ENCODE measurements around the gene C12orf42. TPM values are rescaled to one million over a fixed set of nuclear protein-coding genes. Genes with fewer than 3 reads are reported as not detected.

The C12orf42 gene
- total and polyA plus RNA-seq, 2 donors (not counting 1 experiment from before 2014, with no cell fraction given) = 25.6 to 138 TPM

DNA sequence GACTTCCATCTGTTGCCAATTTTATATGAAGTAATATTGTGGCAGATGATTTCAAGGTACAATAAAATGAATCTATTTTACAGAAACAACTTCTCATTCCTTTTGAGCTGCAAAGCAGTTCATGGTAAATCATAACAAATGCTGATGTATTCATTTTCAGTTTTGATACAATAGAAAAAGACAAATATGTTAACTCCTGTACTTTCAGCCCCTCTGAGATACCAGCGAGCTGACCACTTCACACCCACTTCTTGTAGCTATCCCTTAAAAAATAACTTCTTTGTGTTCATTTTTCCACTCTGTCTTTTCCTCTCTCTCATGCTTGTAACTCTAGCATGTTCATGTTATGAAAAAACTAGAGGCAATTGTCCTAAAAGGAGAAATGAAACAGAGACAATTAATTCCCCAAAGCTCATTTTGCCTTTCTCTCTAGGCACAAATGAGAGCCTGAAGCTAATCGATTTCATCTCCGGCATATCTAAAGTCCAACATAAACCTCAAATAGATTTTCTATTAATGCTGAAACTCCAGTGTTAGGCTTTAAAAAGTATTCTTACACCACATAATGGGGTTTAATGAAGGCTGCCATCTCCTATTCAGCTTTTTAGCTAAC is 182.9 kb downstream of the C12orf42 start:
- no peaks in the 10 kb centered on the region for H3K36me3 ChIP-seq (replicated peaks in 1 of 2; ENCODE audit: control extremely low read depth in 1 of 2, control insufficient read depth in 1 of 2, extremely low read depth in 1 of 2, insufficient read depth in 2 of 2, low read length in 1 of 2)
- H3K4me1 ChIP-seq (ENCODE audit: control insufficient read depth in 2 of 2, insufficient read depth in 2 of 2, low read length in 2 of 2) = peaks cover 0 to 6% of the 10 kb centered on the region in 2 donors
- no peak overlapping the region for H3K9ac ChIP-seq (ENCODE audit: low read length)
- no peak for DNase-seq
- no CpG with 5 or more reads among the region's 3 CpGs for WGBS (ENCODE audit: insufficient coverage)
- peaks cover 20% of the 10 kb centered on the region for H3K4me1 Mint-ChIP-seq
- peaks cover 3% of the 10 kb centered on the region for H3K9me3 Mint-ChIP-seq (ENCODE audit: insufficient read depth)
- no peak overlapping the region for H3K27ac Mint-ChIP-seq
- ChIA-PET CTCF (interaction anchor here (1.7 to 2.0 kb wide), 2 partner anchors 13 to 235 kb away, joined by 5 to 6 read pairs; no protein-coding TSS in a partner anchor), POLR2A (no interaction called here)
- ATAC-seq (ENCODE audit: low read depth) = no peak
- H4K20me1 ChIP-seq (ENCODE audit: control insufficient read depth, insufficient read depth, low read length, poor library complexity, severe bottlenecking) = peaks cover 26% of the 10 kb centered on the region
- no peak overlapping the region for H3K4me2 ChIP-seq (replicated peaks; ENCODE audit: low read depth, low read length, poor library complexity, severe bottlenecking)
- peaks cover 0 to 6% (median 0%) of the 10 kb centered on the region in 3 donors for H3K9me3 ChIP-seq (ENCODE audit: control extremely low read depth in 1 of 3, control insufficient read depth in 2 of 3, insufficient read depth in 1 of 3, low read length in 2 of 3)
- H3K4me3 ChIP-seq (ENCODE audit: control extremely low read depth in 1 of 5, extremely low read depth in 1 of 5, insufficient read depth in 1 of 5, low read depth in 2 of 5, low read length in 4 of 5) = no peak overlapping the region
- H3K4me3 Mint-ChIP-seq = no peak overlapping the region
- H3K79me2 ChIP-seq (ENCODE audit: control insufficient read depth, insufficient read depth, low read length) = no peaks in the 10 kb centered on the region
- intact Hi-C loops (cut with micrococcal nuclease) = no loop called here
- TF ChIP-seq, protein P1, sequence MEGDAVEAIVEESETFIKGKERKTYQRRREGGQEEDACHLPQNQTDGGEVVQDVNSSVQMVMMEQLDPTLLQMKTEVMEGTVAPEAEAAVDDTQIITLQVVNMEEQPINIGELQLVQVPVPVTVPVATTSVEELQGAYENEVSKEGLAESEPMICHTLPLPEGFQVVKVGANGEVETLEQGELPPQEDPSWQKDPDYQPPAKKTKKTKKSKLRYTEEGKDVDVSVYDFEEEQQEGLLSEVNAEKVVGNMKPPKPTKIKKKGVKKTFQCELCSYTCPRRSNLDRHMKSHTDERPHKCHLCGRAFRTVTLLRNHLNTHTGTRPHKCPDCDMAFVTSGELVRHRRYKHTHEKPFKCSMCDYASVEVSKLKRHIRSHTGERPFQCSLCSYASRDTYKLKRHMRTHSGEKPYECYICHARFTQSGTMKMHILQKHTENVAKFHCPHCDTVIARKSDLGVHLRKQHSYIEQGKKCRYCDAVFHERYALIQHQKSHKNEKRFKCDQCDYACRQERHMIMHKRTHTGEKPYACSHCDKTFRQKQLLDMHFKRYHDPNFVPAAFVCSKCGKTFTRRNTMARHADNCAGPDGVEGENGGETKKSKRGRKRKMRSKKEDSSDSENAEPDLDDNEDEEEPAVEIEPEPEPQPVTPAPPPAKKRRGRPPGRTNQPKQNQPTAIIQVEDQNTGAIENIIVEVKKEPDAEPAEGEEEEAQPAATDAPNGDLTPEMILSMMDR (IDR thresholded peaks at IDR 0.05) = no peak
- TF ChIP-seq EZH2 (IDR thresholded peaks at IDR 0.05; ENCODE audit: borderline replicate concordance, insufficient read depth, low read depth, low read length, poor library complexity, severe bottlenecking) = no peak
- H3K27ac ChIP-seq (ENCODE audit: low read length in 2 of 2) = no peak overlapping the region
- H2AFZ ChIP-seq (ENCODE audit: insufficient read depth, low read depth, low read length, poor library complexity, severe bottlenecking) = no peak overlapping the region
- H3K27me3 Mint-ChIP-seq = no peaks in the 10 kb centered on the region
- H3K27me3 ChIP-seq (replicated peaks in 1 of 4; ENCODE audit: control extremely low read depth in 1 of 4, control insufficient read depth in 3 of 4, insufficient read depth in 4 of 4, low read length in 3 of 4) = no peaks in the 10 kb centered on the region

- H3K4me3 Mint-ChIP-seq = no peak overlapping the region
- Histone ChIP-seq H3K36me3 (replicated peaks in 1 of 2; ENCODE audit: control extremely low read depth in 1 of 2, control insufficient read depth in 1 of 2, extremely low read depth in 1 of 2, insufficient read depth in 2 of 2, low read length in 1 of 2) (peaks cover 0 to 4% of the 10 kb centered on the region in 2 experiments), H4K20me1 (ENCODE audit: control insufficient read depth, insufficient read depth, low read length, poor library complexity, severe bottlenecking) (peaks cover 21% of the 10 kb centered on the region), H3K4me1 (ENCODE audit: control insufficient read depth in 2 of 2, insufficient read depth in 2 of 2, low read length in 2 of 2) (peaks cover 0 to 6% of the 10 kb centered on the region in 2 donors), H3K9ac (ENCODE audit: low read length) (no peak overlapping the region), H3K9me3 (ENCODE audit: control extremely low read depth in 1 of 3, control insufficient read depth in 2 of 3, insufficient read depth in 1 of 3, low read length in 2 of 3) (peaks cover 0 to 1% (median 0%) of the 10 kb centered on the region in 3 donors), H3K4me2 (replicated peaks; ENCODE audit: low read depth, low read length, poor library complexity, severe bottlenecking) (no peak overlapping the region), H3K27me3 (replicated peaks in 1 of 4; ENCODE audit: control extremely low read depth in 1 of 4, control insufficient read depth in 3 of 4, insufficient read depth in 4 of 4, low read length in 3 of 4) (no peaks in the 10 kb centered on the region), H2AFZ (ENCODE audit: insufficient read depth, low read depth, low read length, poor library complexity, severe bottlenecking) (no peak overlapping the region), H3K4me3 (ENCODE audit: control extremely low read depth in 1 of 5, extremely low read depth in 1 of 5, insufficient read depth in 1 of 5, low read depth in 2 of 5, low read length in 4 of 5) (no peak overlapping the region), H3K79me2 (ENCODE audit: control insufficient read depth, insufficient read depth, low read length) (no peaks in the 10 kb centered on the region), H3K27ac (ENCODE audit: low read length in 2 of 2) (no peak overlapping the region)
- ATAC-seq (ENCODE audit: low read depth) (no peak), DNase-seq (no peak)
- H3K27me3 Mint-ChIP-seq = no peaks in the 10 kb centered on the region
- POLR2A ChIA-PET = no interaction called here
- 75% methylated on average over 2 of the region's 5 CpGs for WGBS (ENCODE audit: insufficient coverage)
- H3K9me3 Mint-ChIP-seq (ENCODE audit: insufficient read depth) = no peaks in the 10 kb centered on the region
- no peak overlapping the region for H3K27ac Mint-ChIP-seq
- intact Hi-C loops (cut with micrococcal nuclease) = no loop called here
- peaks cover 20% of the 10 kb centered on the region for H3K4me1 Mint-ChIP-seq
- TF ChIP-seq EZH2 (IDR thresholded peaks at IDR 0.05; ENCODE audit: borderline replicate concordance, insufficient read depth, low read depth, low read length, poor library complexity, severe bottlenecking) = no peak
- TF ChIP-seq, protein P1 (IDR thresholded peaks at IDR 0.05) = no peak
- CTCF ChIA-PET = no interaction called here
Observed at GRCh38 chr12:103310546-103311270, 185.1 kb downstream of the C12orf42 start.
